Bronchial epithelial cell (primary cell): ENCODE measurements around the gene CPAMD8. TPM values are rescaled to one million over a fixed set of nuclear protein-coding genes. Genes with fewer than 3 reads are reported as not detected.

Experiments used
- DNase-seq: peaks from one replicate; pipeline ENCODE4 v3.0.0-alpha.2; 2010; ENCODE audit warnings: low read depth
- FAIRE-seq: peaks from 2 replicates; lab custom pipeline; 2011; peaks lifted over from hg19 to GRCh38; lab: Jason Lieb, UNC
- H3K27me3 ChIP-seq: 2 replicates; pipeline ENCODE4 v1.5.1; 2011; ENCODE audit warnings: low read length; ENCODE audit not compliant: control insufficient read depth, insufficient read depth
- H3K36me3 ChIP-seq: 2 replicates; pipeline ENCODE4 v1.5.1; 2011; ENCODE audit warnings: low read length; ENCODE audit not compliant: control insufficient read depth, insufficient read depth
- H3K4me3 ChIP-seq: 2 replicates; pipeline ENCODE4 v1.5.1; 2011; ENCODE audit warnings: mild to moderate bottlenecking, low read depth, low read length, control low read depth
- total RNA-seq: library from RNA; depleted of rRNA; stranded (reverse); fragments of >200 nt; gene quantifications from 2 replicates; pipeline ENCODE4 v1.2.1, GENCODE V29; 2014
- TF ChIP-seq, protein P1 (sequence below): IDR thresholded peaks from 2 replicates; pipeline ENCODE4 v1.5.1; 2011; ENCODE audit warnings: mild to moderate bottlenecking, moderate library complexity, low read length, control low read depth, inconsistent platforms; ENCODE audit not compliant: insufficient read depth, severe bottlenecking

Gene CPAMD8
- total RNA-seq, 1 donor from 2014 or later: 0.53 TPM

DNA sequence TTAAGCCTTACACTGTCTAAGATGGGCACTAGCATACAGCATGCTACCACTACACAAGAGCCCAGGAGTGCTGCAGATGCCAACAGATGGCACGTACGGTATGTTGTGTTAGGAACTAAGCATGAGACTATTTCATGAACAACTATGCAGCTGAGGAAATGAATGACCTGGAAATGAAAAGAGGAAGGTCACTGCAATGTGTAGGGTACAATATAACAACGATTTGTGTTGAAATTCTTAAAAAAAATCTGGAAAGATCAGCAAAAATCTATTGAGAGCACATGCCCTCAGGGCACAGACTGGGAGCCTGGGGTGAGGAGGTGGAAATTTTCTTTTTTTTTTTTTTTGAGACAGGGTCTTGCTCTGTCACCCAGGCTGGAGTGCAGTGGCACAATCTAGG, 34.2 kb upstream of the CPAMD8 start:
- peaks cover 5% of the 10 kb centered on the region for H3K36me3 ChIP-seq
- no peaks in the 10 kb centered on the region for H3K27me3 ChIP-seq
- FAIRE-seq (no peak), DNase-seq (no peak)
- TF ChIP-seq, protein P1, sequence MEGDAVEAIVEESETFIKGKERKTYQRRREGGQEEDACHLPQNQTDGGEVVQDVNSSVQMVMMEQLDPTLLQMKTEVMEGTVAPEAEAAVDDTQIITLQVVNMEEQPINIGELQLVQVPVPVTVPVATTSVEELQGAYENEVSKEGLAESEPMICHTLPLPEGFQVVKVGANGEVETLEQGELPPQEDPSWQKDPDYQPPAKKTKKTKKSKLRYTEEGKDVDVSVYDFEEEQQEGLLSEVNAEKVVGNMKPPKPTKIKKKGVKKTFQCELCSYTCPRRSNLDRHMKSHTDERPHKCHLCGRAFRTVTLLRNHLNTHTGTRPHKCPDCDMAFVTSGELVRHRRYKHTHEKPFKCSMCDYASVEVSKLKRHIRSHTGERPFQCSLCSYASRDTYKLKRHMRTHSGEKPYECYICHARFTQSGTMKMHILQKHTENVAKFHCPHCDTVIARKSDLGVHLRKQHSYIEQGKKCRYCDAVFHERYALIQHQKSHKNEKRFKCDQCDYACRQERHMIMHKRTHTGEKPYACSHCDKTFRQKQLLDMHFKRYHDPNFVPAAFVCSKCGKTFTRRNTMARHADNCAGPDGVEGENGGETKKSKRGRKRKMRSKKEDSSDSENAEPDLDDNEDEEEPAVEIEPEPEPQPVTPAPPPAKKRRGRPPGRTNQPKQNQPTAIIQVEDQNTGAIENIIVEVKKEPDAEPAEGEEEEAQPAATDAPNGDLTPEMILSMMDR: no peak
- no peak overlapping the region for H3K4me3 ChIP-seq

- no peak for FAIRE-seq
- Histone ChIP-seq H3K27me3 (no peaks in the 10 kb centered on the region), H3K36me3 (peaks cover 5% of the 10 kb centered on the region), H3K4me3 (no peak overlapping the region)
- TF ChIP-seq, protein P1: no peak
- no peak for DNase-seq
Measured at GRCh38 chr19:17058236-17058635, 31.6 kb upstream of the CPAMD8 start.

GRCh38 chr19:17055636-17056035, 29.0 kb upstream of the CPAMD8 start:
- Histone ChIP-seq H3K4me3 (no peak overlapping the region), H3K36me3 (peaks cover 5% of the 10 kb centered on the region), H3K27me3 (no peaks in the 10 kb centered on the region)
- DNase-seq: no peak
- FAIRE-seq: no peak
- TF ChIP-seq, protein P1: no peak

GRCh38 chr19:17054746-17055145, 28.1 kb upstream of the CPAMD8 start:
- DNase-seq: no peak
- Histone ChIP-seq H3K27me3 (no peaks in the 10 kb centered on the region), H3K36me3 (peaks cover 5% of the 10 kb centered on the region), H3K4me3 (no peak overlapping the region)
- FAIRE-seq: no peak
- TF ChIP-seq, protein P1: no peak

DNA sequence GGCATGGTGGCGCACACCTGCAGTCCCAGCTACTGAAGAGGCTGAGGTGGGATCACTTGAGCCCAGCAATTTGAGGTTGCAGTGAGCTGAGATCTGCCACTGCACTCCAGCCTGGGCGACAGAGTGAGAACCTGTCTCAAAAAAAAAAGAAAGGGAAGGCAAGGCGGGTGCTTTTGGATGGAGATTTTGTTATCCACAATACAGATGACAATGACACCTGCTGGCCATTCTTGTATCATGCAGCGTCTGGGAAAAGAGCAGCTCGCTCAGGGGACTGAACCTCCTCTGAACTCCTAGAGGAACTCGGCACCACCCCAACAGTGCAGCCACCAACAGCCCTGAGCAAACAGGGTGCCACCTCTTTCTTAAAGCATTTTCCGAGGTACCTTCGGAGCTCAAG, 25.8 kb upstream of the CPAMD8 start:
- DNase-seq (peak; percentile 42), FAIRE-seq (no peak)
- H3K36me3 ChIP-seq: no peaks in the 10 kb centered on the region
- no peaks in the 10 kb centered on the region for H3K27me3 ChIP-seq
- no peak overlapping the region for H3K4me3 ChIP-seq
- TF ChIP-seq, protein P1: peak; percentile 76

DNA sequence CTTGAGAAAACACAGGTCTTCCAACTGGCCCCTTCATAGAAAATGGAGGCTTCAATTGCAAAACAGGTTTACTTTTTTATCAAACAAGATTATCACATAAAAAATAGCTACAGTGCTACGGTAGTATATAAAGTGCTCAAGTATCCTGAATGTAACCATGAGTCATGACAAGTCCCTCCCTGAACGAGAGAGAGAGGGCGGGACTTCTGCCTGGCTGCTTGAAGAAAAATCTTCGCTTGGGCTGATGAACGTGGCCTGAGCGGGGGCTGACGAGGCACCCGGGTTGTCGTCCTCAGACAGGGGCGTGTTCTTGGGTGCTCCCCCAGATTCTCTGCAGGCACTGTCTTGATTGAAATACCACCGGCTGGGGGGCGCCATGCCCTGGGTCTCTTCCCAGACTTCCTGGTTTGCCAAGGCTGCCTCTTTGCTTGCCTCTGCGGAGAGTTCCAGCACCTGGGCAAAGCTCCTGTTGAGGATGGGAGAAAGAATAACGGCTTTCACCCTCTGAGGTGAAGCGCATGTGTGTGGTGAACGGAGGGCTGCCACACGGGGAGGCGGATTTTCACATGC, 23.2 kb upstream of the CPAMD8 start:
- TF ChIP-seq, protein P1: no peak
- Histone ChIP-seq H3K27me3 (no peaks in the 10 kb centered on the region), H3K4me3 (no peak overlapping the region), H3K36me3 (no peaks in the 10 kb centered on the region)
- FAIRE-seq (peak; percentile 77), DNase-seq (peak; percentile 78)
